H54 (cell line): ENCODE results near the gene PIP5KL1.

Experiments
- DNase-seq: peaks from one replicate; pipeline ENCODE4 v3.0.0; 2011; ENCODE audit warnings: low spot score, mixed read lengths; ENCODE audit not compliant: insufficient read length
- FAIRE-seq: peaks from 3 replicates; lab custom pipeline; 2011; peaks lifted over from hg19 to GRCh38; lab: Jason Lieb, UNC
- POLR2A ChIP-seq: IDR thresholded peaks from 2 replicates; pipeline ENCODE4 v1.6.1; 2011; ENCODE audit warnings: low read depth, mild to moderate bottlenecking, low read length

The PIP5KL1 gene

DNA sequence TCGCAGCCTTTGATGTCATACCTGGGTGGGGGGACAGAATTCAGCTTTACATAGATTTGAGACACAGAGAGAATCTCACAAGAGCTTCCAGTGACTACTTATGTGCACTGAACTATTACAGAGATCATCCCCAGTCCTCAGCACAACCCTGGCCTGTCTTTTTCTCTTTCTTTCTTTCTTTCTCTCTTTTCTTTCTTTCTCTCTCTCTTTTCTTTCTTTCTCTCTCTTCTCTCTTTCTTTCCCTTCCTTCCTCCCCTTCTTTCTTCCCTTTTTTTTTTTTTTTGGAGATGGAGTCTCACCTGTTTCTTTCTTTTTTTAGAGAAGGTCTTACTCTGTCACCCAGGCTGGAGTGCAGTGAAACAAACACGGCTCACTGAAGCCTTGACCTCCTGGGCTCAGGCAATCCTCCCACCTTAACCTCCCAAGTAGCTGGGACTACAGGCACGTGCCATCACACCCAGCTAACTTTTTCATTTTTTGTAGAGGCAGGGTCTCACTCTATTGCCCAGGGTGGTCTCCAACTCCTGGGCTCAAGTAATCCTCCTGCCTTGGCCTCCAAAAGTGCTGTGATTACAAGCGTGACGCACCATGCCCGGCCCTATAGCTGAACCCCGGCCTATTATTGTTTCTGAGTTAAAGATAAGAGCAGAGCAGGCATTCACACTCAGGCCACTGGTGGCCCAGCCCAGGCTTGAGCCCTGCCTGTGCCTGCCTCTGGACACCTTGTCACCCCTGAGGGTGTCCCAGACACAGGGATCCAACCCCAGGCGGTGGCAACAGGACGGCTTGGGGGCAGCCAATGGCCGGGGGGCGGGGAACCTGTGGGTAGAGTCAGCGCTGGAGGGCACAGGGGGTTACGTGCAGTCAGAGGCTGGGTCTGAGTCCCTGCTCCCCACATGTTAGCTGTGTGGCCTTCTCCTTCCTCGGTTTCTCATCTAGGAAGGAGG lies 4.3 kb downstream of the PIP5KL1 start:
- no peak for TF ChIP-seq POLR2A
- no peak for DNase-seq
- no peak for FAIRE-seq

DNA sequence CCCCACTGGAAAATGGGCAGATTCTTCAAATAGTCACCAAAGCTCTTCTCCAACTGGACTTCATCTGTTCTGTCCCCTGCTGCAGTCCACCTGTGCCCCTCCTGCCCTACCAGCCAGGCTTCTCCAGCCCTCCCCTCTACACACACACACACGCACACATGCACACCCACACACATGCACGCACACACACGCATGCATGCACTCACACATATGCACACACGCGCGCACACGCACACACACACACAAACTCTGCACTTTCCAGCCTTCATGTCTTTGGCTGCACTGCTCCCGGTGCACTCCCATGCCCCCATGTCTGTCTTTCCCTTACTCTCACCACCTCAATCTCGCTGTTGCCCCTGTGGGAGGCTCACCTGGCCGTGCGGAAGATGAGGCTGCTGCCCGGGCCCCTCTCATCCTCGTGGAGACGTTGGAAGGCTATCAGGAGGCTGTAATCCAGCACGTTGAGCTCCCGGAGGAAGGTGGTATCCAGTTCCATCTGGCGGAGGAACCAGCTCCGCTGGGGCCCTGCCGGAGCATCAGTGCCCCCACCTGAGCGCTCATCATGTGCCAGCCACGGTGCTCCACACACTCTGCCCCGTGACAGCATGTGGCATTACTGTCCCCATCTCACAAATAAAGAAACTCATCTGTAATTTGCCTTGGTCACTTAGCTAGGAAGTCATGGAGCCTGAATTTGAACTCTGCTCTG lies 5.7 kb downstream of the PIP5KL1 start:
- no peak for DNase-seq
- TF ChIP-seq POLR2A: no peak

DNA sequence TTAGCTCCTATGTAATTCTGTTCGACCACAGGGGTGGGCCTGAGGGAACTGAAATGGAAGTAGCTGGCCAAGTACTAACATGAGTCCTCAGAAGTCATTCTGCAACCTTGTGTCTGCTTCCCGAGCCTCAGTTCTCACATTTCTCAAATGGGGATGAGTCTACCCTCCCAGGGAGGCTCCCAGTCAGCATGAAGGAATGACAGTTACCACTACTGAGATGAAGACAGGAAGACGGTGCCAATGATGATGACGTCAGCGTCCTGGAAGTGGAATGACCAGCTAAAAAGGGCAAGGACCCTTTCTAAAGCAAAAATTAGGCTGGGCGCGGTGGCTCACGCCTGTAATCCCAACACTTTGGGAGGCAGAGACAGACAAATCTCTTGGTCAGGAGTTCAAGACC lies 6.8 kb downstream of the PIP5KL1 start:
- no peak for TF ChIP-seq POLR2A
- DNase-seq (peak; percentile 99), FAIRE-seq (peak; percentile 75)

More for the DNA sequence above, 5.7 kb downstream of the PIP5KL1 start:
- FAIRE-seq: no peak

DNA sequence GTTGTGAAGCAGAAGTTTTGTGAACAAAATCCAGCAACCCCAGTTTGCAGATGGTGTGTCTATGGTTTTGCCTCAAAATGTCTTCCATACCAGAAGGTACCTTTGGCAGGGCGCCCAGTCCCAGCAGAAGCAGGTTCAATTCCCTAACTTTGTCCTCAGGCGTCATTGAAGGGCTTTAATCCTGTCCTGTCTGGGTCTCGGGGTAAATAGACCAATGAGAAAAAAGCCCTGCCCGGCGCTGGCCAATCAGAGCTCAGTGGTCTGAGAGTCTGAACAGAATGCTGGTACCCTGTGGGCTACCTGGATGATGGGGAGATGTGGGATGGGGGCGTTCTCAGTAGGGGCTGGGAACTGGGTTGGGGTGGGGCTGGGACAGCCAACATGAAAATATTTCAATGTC lies 7.5 kb downstream of the PIP5KL1 start:
- FAIRE-seq (no peak), DNase-seq (no peak)
- no peak for TF ChIP-seq POLR2A

DNA sequence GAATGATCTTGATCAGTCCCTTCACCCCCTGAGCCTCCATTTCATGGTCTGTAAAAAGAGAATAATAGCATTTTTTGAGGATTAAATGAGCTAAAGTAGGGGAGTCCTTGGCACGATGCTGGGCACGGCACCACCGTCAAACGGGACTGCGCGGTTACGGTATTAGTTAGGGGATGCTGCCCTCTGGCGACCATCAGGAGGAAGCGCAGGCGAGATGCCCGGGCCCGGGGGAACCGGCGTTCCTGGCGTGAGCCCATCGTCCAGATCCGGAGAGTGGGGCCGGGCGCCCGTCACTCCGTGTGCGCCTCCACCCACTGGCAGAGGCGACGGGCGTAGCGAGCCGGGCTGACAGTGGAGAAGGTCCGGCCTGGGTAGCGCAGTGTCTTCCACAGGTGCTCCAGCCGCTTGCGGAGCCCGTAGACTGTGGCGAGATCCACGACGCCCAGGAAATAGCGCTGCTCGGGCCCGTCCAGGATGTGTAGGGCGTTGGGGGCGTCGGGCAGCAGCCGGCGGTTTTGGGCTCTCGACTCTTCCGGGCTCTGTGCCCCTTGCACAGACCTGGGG lies 8.9 kb downstream of the PIP5KL1 start:
- no peak for FAIRE-seq
- peak; percentile 94 for DNase-seq
- no peak for TF ChIP-seq POLR2A

DNA sequence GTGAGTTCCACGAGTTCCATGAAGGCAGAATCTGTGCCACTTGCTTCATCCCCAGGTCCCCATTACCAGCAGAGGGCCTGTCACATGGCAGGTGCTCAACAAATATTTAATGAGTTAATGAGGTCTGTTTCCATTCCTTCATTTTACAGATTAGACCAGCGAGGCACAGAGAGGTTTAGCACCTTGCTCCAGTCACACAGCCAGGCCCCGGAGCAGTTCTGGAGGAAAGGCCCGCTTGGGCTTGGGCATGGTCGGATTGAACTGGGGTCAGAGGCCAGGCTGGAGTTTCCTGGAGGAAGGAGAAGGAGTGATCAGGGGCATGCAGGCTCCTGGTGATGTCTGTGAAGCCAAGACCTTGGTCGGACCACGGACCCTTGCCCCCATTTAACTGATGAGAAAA lies 9.8 kb downstream of the PIP5KL1 start:
- DNase-seq (no peak), FAIRE-seq (no peak)
- TF ChIP-seq POLR2A: no peak

DNA sequence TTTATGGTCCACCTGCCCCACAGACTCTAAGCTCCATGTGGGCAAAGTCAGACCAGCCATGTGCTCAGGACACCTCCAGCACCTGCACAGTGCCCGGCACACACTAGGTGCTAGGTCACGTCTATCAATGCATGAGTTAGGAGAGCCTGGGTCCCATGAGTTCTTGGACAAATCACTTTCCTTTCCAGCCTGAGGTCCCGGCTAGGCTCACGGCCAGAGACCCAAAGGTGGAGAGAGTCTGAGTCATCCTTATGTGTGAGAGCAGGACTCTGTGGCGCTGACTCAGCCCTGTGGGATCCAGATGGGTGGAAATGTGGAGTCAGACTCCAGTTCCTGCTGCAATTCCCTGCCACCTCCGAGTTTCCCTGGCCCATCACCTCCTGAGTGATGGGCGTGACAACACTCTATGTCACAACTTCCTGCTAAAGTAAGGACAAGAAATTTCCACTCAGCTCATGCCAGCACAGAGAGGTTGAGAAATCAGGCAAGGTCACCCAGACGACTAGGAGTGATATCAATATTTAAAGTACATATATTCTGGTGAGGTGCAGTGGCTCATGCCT lies 11.2 kb downstream of the PIP5KL1 start:
- DNase-seq (peak; percentile 99), FAIRE-seq (peak; percentile 97)
- no peak for TF ChIP-seq POLR2A

DNA sequence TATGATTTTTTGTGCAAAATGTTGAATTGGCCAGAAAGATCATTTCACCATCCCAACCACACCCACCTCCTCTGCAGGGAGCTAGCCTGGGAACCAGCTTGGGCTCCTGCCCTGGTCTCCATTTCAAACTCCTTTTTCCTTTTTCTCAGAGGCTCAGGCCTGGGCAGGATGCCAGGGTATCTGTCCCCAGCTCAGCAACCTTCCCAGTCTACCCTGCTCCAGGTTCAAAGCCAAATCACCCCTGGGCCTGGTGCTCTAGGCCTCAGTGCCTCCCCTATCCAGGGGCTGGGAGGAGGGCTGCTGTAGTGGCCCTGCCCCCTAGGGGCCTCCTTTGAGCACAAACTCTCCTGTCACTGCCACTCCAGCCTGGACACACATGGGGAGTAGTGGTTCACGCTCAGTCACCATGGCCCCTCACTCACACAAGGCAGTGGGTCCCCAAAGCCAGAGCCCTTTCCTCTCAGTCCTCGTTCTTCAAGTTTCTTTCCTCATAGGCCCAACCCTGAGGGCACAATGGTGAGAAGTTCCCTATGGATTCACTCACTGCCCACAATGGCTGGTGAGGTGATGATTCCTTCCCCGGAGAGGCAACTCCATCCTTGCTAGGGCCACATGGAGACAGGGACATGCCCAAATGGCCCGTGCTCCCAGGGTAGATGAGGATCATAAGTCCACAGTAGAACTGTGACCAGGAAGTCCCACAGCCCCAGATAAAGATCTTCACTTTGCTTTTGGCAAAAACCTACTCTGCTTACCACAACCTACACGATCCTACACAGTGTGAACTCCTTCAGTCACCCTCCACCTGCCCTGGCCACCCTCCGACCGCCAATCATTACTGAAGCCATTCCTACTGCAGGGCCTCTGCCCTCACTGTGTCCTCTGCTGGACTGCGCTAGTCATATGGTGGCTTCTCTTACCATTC lies 12.1 kb downstream of the PIP5KL1 start:
- TF ChIP-seq POLR2A: no peak
- DNase-seq: no peak

DNA sequence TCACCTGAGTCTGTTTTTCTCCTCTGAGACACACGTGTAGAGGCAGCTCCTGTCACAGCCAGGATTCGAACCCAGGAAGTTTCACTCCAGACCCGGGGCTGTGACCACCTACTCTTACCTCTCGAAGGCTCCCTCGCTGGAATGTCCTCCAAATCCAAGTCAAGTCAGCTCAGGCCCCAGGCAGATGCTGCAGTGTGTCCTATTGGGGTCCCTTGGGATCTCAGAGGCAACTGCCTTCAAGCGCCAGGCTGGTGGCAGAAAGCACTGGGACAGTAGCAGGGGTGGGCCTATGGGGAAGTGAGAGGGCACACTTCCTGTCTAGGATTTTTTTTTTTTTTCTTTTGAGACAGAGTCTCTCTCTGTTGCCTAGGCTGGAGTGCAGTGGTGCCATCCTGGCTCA lies 13.0 kb downstream of the PIP5KL1 start:
- FAIRE-seq (no peak), DNase-seq (no peak)
- TF ChIP-seq POLR2A: no peak

More for the DNA sequence above, 12.1 kb downstream of the PIP5KL1 start:
- FAIRE-seq: no peak

DNA sequence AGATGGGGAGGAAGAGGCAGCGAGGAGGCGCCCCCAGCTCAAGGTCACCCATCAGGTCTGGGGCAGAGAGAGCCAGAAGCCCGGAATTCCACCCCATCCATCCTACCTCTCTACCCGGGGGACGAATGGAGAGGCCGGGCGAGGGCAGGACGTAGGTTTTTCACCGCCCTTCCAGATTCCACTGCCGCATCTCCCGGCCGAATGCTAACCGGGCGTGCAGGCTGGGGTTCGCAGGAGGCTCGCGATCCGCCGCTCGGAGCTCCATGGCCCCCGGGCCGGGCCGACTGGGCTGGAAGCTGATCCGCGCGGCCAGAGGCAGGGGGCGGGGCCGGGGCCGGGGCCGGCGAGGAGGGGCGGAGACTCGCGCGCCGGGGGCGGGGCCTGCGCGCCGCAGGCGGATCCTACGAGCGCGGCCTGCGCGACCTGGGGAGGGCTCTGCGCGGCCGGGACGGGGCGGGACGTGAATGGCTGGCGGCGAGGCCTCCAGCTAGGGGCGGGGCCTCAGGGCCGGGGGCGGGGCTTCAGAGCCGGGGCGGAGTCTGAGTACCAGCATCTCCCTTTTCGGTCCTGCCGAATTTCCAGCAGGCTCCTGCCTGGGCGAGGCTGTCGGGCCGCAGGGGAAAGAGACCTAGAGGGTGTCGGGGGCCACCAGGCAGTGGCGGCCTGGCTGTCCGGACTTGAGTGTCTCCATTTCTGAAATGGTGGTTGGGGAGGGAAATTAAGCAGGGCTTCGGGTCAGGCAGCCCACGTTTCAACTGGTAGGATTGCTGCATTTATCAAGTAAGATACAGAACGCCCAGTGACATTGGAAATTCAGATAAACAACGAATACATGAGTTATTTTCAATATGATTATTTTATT lies 13.6 kb downstream of the PIP5KL1 start, which contains the start of gene ST6GALNAC4:
Gene ST6GALNAC4 (minus strand): TSS at position 322 of the 862 bp plus-strand sequence. CDS start 622 bp downstream, outside the sequence.
- FAIRE-seq: no peak
- peak; percentile 66 for TF ChIP-seq POLR2A
- peak; percentile 96 for DNase-seq

DNA sequence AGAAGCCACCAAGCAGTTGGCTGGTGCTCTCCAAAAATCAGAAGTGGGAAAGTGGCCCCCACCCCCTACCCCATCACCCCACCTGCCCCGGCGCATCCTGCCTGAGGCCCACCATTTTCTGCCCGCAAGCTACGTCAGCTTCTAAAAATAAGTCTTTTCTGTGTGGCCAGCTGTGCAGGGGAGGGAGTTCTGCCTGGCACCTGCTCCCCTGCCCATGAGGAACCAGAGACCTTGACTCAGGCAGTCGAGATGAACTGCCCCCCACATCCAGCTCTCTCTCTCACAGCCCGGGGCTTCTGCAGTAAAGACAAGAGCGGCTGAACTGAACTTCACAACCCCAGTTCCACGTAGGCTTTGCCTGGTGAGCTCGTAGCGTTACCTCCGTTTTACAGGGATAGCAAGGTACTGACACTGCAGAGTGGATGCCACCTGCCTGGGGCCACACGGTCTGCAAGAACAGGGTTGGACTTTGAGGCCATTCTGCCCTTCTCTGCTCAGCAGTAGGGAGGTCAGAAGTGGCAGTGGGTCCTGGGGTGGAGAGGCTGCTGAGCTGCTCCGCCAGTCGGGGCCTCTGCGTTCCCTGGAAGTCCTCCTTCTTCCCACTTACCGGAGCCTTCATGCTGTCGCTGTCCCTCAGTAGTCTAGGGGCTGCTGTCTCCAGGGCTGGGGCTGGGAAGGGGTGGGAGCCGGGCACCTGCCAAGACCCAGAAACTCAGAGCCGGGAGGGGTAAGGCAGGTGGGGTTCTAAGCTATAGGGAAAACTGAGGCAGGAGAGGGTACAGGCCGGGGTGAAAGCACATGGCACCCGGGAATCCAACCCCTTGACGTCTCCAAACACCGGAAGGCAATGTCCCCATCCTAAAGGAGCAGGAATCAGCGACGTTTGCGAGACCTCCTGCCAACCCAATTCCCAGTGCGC lies 14.5 kb downstream of the PIP5KL1 start:
- TF ChIP-seq POLR2A: no peak
- no peak for DNase-seq
- no peak for FAIRE-seq
